GM18520 (cell line): ENCODE data around the gene TLR5.

Experiments
- ATAC-seq: cut with Tn5 transposase; IDR thresholded peaks from one replicate; pipeline ENCODE4 v1.9.1; 2021; ENCODE audit not compliant: unreplicated experiment

TLR5 gene

GRCh38 chr1:223110952-223111351 is 32.1 kb downstream of the TLR5 start:
- ATAC-seq = no peak

GRCh38 chr1:223109581-223110026 is 33.4 kb downstream of the TLR5 start:
- ATAC-seq = no peak

GRCh38 chr1:223106856-223107255 is 36.2 kb downstream of the TLR5 start:
- no peak for ATAC-seq

GRCh38 chr1:223105568-223105967 is 37.5 kb downstream of the TLR5 start:
- ATAC-seq = no peak

GRCh38 chr1:223102797-223103533 is 40.1 kb downstream of the TLR5 start:
- no peak for ATAC-seq

- no peak for ATAC-seq
These were observed 45.3 kb downstream of the TLR5 start for GRCh38 chr1:223097713-223098112.

GRCh38 chr1:223095870-223096269 is 47.2 kb downstream of the TLR5 start:
- no peak for ATAC-seq

- ATAC-seq = no peak
These were observed 51.2 kb downstream of the TLR5 start for GRCh38 chr1:223091896-223092295.

GRCh38 chr1:223089250-223089649 is 53.8 kb downstream of the TLR5 start:
- ATAC-seq = no peak

GRCh38 chr1:223088713-223089240 is 54.3 kb downstream of the TLR5 start:
- no peak for ATAC-seq

GRCh38 chr1:223087291-223088255 is 55.5 kb downstream of the TLR5 start:
- no peak for ATAC-seq

- no peak for ATAC-seq
These were observed 58.6 kb downstream of the TLR5 start for GRCh38 chr1:223084464-223084866.

- no peak for ATAC-seq
These were observed 59.2 kb downstream of the TLR5 start for GRCh38 chr1:223083831-223084230.

GRCh38 chr1:223082914-223083313 is 60.1 kb downstream of the TLR5 start:
- ATAC-seq = no peak

GRCh38 chr1:223081181-223081994 is 61.7 kb downstream of the TLR5 start:
- ATAC-seq = peak; percentile 82

- ATAC-seq = no peak
These were observed 63.5 kb downstream of the TLR5 start for GRCh38 chr1:223079498-223079897.

GRCh38 chr1:223077247-223077833 is 65.7 kb downstream of the TLR5 start:
- ATAC-seq = no peak

- ATAC-seq = no peak
These were observed 66.7 kb downstream of the TLR5 start for GRCh38 chr1:223076362-223076761.

GRCh38 chr1:223075834-223076233 is 67.2 kb downstream of the TLR5 start:
- ATAC-seq = no peak
